ENCODE measurements around the gene TIAM1. TPM values are rescaled to one million over a fixed set of nuclear protein-coding genes. Genes with fewer than 3 reads are reported as not detected.

TIAM1 gene
- total and polyA plus RNA-seq, 9 donors: 3.6 to 26.7 (median 7.1) TPM

GRCh38 chr21:31265366-31266013 lies 78.6 kb downstream of the TIAM1 start:
- WGBS, 3 donors: 14 to 28% (median 20%) methylated on average over 11 of the region's 11 CpGs
- H3K9me3 ChIP-seq: no peaks in the 10 kb centered on the region
- H3K27me3 ChIP-seq: no peaks in the 10 kb centered on the region
- DNase-seq: no peak
- H3K4me3 ChIP-seq: no peak overlapping the region
- H3K4me1 ChIP-seq (ENCODE audit: insufficient read depth): no peaks in the 10 kb centered on the region
- H3K27ac ChIP-seq: no peak overlapping the region
- TF ChIP-seq EP300 (IDR thresholded peaks at IDR 0.05): no peak
- no peak for TF ChIP-seq CTCF (IDR thresholded peaks at IDR 0.05)
- intact Hi-C loops (cut with DNase I): no loop called here
- H3K36me3 ChIP-seq: no peaks in the 10 kb centered on the region

GRCh38 chr21:31264574-31264973 lies 79.5 kb downstream of the TIAM1 start:
- Histone ChIP-seq H3K27ac (no peak overlapping the region), H3K4me1 (ENCODE audit: insufficient read depth) (no peaks in the 10 kb centered on the region)

GRCh38 chr21:31262728-31263127 lies 81.3 kb downstream of the TIAM1 start:
- intact Hi-C loops (cut with DNase I): no loop called here
- TF ChIP-seq EP300 (IDR thresholded peaks at IDR 0.05) (no peak), POLR2A (IDR thresholded peaks at IDR 0.05) (no peak)
- Histone ChIP-seq H3K4me1 (ENCODE audit: insufficient read depth) (no peaks in the 10 kb centered on the region), H3K36me3 (no peaks in the 10 kb centered on the region), H3K27me3 (no peaks in the 10 kb centered on the region), H3K4me3 (no peak overlapping the region), H3K27ac (no peak overlapping the region), H3K9me3 (no peaks in the 10 kb centered on the region)
- 74 to 82% (median 78%) methylated on average over 4 of the region's 4 CpGs for WGBS, 3 donors
- no peak for DNase-seq

More at GRCh38 chr21:31264574-31264973, 79.5 kb downstream of the TIAM1 start:
- WGBS, 3 donors: 93 to 95% (median 94%) methylated on average over 6 of the region's 6 CpGs
- intact Hi-C loops (cut with DNase I): no loop called here
- Histone ChIP-seq H3K4me3 (no peak overlapping the region), H3K36me3 (no peaks in the 10 kb centered on the region), H3K27me3 (no peaks in the 10 kb centered on the region), H3K9me3 (no peaks in the 10 kb centered on the region)
- TF ChIP-seq POLR2A (IDR thresholded peaks at IDR 0.05): no peak
- TF ChIP-seq EP300 (IDR thresholded peaks at IDR 0.05): no peak
- TF ChIP-seq CTCF (IDR thresholded peaks at IDR 0.05): no peak
- no peak for DNase-seq

GRCh38 chr21:31261759-31262158 lies 82.3 kb downstream of the TIAM1 start:
- no peak overlapping the region for H3K27ac ChIP-seq
- no peaks in the 10 kb centered on the region for H3K27me3 ChIP-seq
- TF ChIP-seq CTCF (IDR thresholded peaks at IDR 0.05) (no peak), EP300 (IDR thresholded peaks at IDR 0.05) (no peak), POLR2A (IDR thresholded peaks at IDR 0.05) (no peak)
- H3K4me3 ChIP-seq: no peak overlapping the region
- WGBS, 3 donors: 88 to 90% (median 89%) methylated on average over 8 of the region's 8 CpGs
- no peaks in the 10 kb centered on the region for H3K36me3 ChIP-seq
- intact Hi-C loops (cut with DNase I): no loop called here
- no peaks in the 10 kb centered on the region for H3K4me1 ChIP-seq (ENCODE audit: insufficient read depth)
- no peaks in the 10 kb centered on the region for H3K9me3 ChIP-seq
- DNase-seq: no peak

- Histone ChIP-seq H3K4me1 (ENCODE audit: insufficient read depth) (no peaks in the 10 kb centered on the region), H3K9me3 (no peaks in the 10 kb centered on the region), H3K36me3 (no peaks in the 10 kb centered on the region), H3K27ac (no peak overlapping the region), H3K27me3 (no peaks in the 10 kb centered on the region), H3K4me3 (no peak overlapping the region)
- no peak for DNase-seq
- TF ChIP-seq CTCF (IDR thresholded peaks at IDR 0.05) (no peak), EP300 (IDR thresholded peaks at IDR 0.05) (no peak), POLR2A (IDR thresholded peaks at IDR 0.05) (no peak)
- intact Hi-C loops (cut with DNase I): no loop called here
- 5 to 17% (median 6%) methylated on average over 4 of the region's 4 CpGs for WGBS, 3 donors
Observed at GRCh38 chr21:31260790-31261189, 83.3 kb downstream of the TIAM1 start.
